Lower leg skin (tissue), 3 donors: ENCODE results near the gene JAK2.

Experiments used
- CTCF ChIP-seq, 3 donors: fragments of 450-650 bp; IDR thresholded peaks; one replicate each; pipeline ENCODE4 v1.5.1; 2016; ENCODE audit warnings: antibody characterized with exemption in 3 of 3, mild to moderate bottlenecking in 3 of 3, moderate library complexity in 2 of 3
- POLR2A ChIP-seq, 2 donors: fragments of 450-650 bp; IDR thresholded peaks; one replicate each; pipeline ENCODE4 v1.6.1; 2016 to 2017; ENCODE audit warnings: antibody characterized with exemption in 2 of 2, mild to moderate bottlenecking in 1 of 2, moderate library complexity in 1 of 2

GRCh38 chr9:4943346-4943745 is 41.7 kb upstream of the JAK2 start:
- TF ChIP-seq CTCF (IDR thresholded peaks at IDR 0.05) (no peak), POLR2A (IDR thresholded peaks at IDR 0.05) (no peak)
